DND-41 (cell line): ENCODE data around the gene SHTN1.

Source experiments
- EZH2 ChIP-seq: IDR thresholded peaks from 3 replicates; pipeline ENCODE4 v1.6.1; 2012; ENCODE audit warnings: borderline replicate concordance, low read depth, mild to moderate bottlenecking, moderate library complexity, low read length, inconsistent platforms; ENCODE audit not compliant: severe bottlenecking
- TF ChIP-seq, protein P1 (sequence below): IDR thresholded peaks from 2 replicates; pipeline ENCODE4 v1.5.1; 2012; ENCODE audit warnings: borderline replicate concordance, low read length, moderate library complexity, mild to moderate bottlenecking; ENCODE audit not compliant: poor library complexity, severe bottlenecking; ENCODE audit errors: extremely low read depth

DNA sequence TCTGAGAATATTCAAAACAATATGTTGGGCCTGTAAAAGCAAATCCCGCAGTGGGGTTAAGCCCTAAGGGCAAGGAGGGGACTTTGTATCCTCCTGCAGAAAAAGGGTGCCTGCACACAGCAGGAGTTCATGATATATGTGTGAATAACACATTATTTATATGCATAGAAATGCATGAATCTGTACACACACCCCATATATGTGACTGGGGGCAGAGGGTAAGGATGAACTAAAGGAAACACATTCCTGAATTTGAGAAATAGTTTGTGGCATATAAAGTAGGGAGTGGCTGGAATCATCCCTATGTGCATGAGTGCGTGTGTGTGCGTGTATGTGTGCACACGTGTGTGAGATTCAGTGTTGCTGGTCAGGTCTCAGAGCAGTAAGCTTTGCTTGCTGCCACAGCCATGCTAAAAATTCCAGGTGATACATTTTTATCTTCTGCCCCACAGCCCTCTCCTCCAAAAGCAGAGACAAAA is 136.8 kb downstream of the SHTN1 start:
- TF ChIP-seq, protein P1, sequence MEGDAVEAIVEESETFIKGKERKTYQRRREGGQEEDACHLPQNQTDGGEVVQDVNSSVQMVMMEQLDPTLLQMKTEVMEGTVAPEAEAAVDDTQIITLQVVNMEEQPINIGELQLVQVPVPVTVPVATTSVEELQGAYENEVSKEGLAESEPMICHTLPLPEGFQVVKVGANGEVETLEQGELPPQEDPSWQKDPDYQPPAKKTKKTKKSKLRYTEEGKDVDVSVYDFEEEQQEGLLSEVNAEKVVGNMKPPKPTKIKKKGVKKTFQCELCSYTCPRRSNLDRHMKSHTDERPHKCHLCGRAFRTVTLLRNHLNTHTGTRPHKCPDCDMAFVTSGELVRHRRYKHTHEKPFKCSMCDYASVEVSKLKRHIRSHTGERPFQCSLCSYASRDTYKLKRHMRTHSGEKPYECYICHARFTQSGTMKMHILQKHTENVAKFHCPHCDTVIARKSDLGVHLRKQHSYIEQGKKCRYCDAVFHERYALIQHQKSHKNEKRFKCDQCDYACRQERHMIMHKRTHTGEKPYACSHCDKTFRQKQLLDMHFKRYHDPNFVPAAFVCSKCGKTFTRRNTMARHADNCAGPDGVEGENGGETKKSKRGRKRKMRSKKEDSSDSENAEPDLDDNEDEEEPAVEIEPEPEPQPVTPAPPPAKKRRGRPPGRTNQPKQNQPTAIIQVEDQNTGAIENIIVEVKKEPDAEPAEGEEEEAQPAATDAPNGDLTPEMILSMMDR, result no peak
- TF ChIP-seq EZH2, result no peak
